A172 (cell line): Measurements from ENCODE around the gene CUL4A. TPM values are rescaled to one million over a fixed set of nuclear protein-coding genes. Genes with fewer than 3 reads are reported as not detected.

Experiments
- DNase-seq: peaks from one replicate; pipeline ENCODE4 v3.0.0-alpha.2; 2015; ENCODE audit warnings: low spot score
- total RNA-seq: library from RNA; depleted of rRNA; stranded (reverse); fragments of >200 nt; shearing (Covaris generic); gene quantifications from 2 replicates; pipeline ENCODE4 v1.2.3, GENCODE V29; 2014

Gene CUL4A
- total RNA-seq, 1 experiment from 2014 or later = 154 TPM

DNA sequence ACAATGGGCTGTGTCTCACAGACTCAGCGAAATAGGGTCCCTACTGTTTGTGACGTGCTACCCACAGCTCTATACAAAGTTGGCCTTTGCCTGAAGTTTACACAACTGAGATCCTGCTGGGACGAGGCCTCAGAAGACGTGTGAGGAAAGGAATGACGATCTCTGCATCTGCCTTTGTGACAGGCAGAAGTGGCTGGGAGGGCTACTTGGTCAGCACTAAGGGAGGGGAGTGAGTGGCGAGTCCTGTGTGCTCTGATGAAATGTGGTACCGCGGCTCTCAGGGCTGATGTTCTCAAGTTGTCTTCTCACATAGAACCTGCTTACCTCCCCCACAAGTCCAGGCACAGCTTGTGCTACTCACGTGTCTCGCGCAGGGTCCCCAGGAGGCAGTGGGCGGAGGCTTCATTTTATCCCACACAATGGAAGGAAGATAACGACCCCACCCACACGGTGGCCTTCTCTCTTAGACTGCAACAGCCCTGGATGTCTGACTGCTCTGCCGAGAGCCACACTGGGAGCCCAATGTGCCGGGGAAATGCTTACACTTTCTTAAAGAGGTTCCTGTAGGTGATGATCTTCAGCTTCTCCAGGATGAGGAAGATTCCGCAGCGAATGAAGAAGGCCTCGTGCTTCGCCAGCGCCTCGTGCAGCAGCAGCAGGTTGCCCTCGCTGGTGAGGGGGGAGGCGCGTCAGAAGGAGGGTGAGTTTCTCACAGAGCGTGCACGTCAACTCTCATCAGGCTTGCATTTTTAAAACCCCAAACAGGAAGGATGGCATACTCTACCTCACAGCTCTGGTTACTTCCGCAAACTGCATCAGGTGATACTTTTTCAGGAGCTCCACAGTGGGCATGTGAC, 29.8 kb upstream of the CUL4A start:
- peak; percentile 67 for DNase-seq

DNA sequence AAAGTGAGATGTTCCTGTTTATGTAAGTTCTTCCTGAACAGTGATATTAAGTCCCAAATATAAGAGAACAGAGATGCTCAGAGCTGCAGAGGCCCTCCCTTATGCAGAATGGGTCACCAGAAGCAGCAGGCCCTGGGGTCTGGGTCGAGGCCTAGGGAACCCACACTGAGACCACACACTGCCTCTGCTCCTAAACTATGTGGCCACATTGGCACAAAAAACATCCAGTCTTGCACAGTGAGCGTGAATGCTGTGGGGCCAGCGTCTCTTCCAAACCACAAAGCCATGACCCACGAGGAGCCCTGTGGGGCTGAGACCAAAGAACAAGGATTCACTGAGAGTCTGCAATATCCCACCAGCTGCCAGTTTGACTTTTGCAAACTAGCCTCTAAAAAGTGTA, 27.4 kb upstream of the CUL4A start:
- DNase-seq = no peak

DNA sequence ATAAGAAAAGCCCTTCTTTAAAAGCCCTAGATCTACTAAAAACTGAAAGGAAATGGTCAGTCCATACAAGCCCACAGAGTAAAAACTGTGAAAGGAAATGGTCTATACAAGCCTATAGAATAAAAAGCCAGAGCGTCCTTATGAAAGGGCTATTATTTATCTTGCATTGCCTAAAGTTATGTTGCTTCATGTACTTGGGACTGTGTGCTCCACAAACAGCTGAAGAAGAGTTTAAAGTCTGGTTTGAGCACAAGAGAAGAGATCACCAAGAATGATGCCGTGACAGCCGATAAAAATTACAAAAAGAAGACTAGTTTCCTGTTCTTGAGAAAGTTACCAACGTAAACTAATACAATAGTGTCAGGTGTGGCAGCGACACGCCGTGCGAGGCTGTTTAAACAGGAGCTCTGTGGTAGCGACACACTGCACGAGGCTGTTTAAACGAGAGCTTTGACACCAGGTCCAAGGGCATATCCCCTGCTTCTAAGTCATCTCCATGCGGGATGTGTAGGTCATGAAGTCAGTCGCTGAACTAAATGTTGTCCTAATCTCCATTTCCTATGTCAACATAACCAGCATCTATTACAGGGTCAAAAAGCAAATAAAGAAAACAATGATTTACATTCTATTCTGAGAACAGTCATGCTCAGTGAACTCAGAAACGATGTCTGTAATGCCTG, 25.8 kb upstream of the CUL4A start:
- no peak for DNase-seq

GRCh38 chr13:113184568-113185440, 24.6 kb upstream of the CUL4A start:
- no peak for DNase-seq

DNA sequence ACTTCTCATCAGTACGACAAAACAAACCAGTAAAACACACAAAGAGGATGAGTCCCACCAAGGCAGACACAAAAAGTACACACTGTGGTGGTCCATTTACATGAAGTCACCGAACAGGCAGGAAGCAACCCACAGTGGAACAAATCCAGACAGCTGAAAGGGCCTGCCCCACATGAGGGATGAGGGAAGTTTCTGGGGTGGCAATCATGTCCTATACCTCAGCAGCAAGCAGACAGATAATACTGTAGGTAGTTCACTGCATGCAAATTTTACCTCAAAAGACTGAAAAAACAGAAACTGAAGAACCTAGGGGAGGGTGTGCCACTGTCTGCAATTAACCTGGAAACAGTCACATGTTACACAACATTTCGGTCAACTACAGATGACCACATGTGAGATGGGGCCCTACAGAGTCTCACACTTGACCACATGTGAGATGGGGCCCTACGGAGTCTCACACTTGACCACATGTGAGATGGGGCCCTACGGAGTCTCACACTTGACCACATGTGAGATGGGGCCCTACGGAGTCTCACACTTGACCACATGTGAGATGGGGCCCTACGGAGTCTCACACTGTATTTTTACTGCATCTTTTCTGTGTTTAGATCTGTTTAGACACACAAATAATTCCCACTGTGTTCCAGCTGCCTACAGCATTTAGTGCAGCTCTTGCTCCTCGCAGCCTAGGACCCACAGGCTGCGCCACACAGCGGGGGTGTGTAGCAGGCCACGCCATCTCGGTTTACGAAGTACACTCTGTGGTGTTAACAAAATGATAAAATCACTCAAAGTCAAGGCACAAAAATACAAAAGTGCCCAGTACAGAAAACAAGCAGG, 23.1 kb upstream of the CUL4A start:
- no peak for DNase-seq

GRCh38 chr13:113187263-113187669, 22.1 kb upstream of the CUL4A start:
- peak; percentile 100 for DNase-seq

- DNase-seq = peak; percentile 60
Observed at GRCh38 chr13:113187883-113188665, 21.3 kb upstream of the CUL4A start.

DNA sequence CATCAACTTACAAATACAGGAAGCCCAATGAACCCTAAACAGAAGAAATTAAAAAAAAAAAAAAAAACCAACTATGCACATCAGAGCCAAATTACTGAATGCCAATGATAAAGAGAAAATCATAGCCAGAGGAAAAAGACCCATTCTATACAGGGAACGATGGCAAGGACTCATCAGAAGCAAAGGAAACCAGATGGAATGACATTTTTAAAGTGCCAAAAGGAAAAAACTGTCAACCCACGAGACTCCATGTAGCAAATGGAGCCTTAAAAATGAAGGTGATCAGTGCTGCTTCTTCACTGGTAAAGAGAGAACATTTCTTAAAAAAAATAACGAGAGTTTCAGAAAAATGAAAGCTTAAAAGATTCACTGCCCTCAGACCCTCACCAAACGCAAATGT, 19.2 kb upstream of the CUL4A start:
- DNase-seq = no peak

- no peak for DNase-seq
Observed at GRCh38 chr13:113192279-113192678, 17.1 kb upstream of the CUL4A start.

- DNase-seq = no peak
Observed at GRCh38 chr13:113192902-113193301, 16.5 kb upstream of the CUL4A start.

GRCh38 chr13:113195360-113195759, 14.1 kb upstream of the CUL4A start:
- DNase-seq = no peak

DNA sequence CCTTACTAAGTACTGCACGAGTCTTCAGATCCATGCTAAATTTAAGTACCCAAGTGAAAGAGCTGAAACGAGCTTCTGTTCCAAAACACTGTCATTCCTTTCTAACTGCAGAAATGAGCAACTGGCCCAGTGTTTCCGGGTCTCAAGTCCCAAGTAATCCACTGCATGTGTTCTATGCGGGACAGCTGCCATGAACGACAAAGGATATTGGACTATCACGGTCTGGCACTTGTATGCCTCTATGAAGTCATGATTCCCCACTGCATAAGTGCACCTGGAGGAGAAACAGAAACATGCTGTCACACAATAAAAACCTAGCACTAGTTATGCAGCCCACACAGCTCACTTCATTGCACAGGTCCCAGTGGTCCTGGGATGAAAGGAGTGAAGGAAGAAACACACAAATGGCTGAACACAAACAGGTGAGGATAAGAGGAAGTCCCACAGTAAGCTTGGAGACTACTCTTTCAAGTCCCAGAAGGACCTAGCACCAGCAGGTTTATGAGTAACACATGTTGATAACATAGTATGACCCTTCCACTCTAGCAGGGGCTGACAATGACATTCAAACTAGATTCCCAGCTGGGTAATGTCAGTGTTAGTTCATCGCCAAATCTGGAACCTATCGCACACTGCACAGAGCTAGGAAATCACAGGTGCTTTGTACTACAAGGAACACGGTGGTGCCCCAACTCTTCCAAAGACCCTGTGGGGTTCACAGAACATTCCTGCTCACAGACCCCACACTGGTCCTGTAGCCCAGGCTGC, 12.3 kb upstream of the CUL4A start:
- DNase-seq = no peak

GRCh38 chr13:113201815-113202214, 7.6 kb upstream of the CUL4A start:
- no peak for DNase-seq

DNA sequence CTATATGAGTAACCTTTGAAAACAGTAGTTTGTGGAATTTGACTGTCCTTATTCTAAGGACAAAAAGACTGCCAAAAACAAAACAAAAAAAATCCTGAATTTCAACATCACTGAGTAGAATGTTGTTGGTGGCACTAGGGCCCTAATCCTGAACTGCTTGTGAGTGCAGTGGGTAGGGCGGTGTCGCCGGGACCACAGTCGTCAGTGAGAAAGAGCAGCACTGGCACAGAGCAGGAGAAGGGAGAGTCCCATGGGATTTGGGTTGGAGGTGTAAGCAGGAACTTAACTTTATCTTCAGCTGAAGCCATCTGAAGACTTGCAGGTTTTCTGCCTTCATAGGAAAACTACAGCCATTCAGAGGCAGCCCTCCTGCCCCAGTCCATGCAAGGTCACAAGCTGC, 6.5 kb upstream of the CUL4A start:
- DNase-seq = no peak

- no peak for DNase-seq
Observed at GRCh38 chr13:113203507-113204377, 5.7 kb upstream of the CUL4A start.

DNA sequence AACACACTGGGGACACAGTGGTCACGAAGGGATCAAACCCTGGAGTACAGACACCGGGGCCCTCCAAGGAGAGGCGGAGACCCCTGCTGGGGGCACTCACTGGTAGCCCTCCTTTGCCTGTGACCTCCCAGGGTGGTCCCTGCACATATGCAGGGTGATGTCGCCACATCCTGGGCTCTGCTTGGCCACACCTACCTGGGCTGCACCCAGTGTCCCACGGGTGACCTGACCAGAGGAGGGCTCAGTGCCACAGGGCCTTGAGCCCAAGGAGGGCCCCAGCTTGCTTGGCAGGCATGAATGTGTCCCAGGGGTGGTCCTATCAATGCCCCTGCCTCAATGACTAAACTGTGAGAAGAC, 5.1 kb upstream of the CUL4A start:
- DNase-seq = no peak

DNA sequence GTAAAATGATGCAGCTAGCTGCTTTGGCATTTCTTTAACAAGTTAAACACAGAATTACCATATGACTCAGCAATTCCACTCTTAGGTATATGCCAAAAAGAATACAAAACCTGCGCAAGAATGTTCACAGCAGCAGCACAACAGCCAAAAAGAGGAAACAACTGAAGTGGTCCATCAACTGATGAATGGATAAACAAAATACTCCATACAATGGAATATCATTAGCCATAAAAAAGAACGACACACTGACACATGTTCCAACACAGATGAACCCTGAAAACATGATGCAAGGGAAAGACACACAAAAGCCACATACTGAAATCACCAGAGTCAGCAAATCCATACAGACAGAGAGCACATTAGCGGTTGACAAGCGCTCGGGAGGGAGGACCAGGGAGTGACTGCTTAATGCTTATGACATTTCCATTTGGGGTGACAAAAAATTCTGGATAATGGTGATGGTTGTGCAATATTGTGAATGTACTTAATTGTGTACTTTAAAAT, 3.9 kb upstream of the CUL4A start:
- no peak for DNase-seq

DNA sequence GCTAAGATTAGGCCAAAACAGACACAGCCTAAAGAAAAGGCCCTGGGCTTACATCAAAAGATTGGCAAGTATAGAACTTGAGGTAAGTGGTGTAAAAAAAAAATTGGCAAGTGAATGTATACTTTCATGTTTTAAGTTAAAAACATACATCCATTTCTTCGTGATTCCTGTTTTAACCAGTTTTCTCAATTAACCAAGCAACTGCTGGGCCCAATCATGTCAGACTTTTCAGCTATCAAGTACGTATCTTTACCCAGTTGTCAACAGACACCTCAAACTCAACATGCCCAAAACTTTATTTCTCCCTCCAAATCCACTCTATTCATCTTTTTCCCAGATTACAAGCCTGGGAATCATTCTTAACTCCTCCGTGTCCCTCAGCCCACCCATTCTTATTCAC, 2.0 kb upstream of the CUL4A start:
- DNase-seq = no peak
